K562 (cell line): Measurements from ENCODE around the gene EPHA1. TPM values are rescaled to one million over a fixed set of nuclear protein-coding genes. Genes with fewer than 3 reads are reported as not detected.
A peak's percentile ranks its signal among the peaks of the same experiment; 100 is the strongest.

Source experiments
- ATF4 ChIP-seq: fragments of 450-650 bp; formaldehyde crosslinking; IDR thresholded peaks from 2 replicates; pipeline ENCODE4 v1.4.0; 2022; ENCODE audit warnings: mild to moderate bottlenecking, moderate library complexity
- BRD4 ChIP-seq: fragments of 200-600 bp; sonication (generic); IDR thresholded peaks from 2 replicates; pipeline ENCODE4 v1.6.1; 2017; ENCODE audit warnings: inconsistent platforms
- C11orf30 ChIP-seq: fragments of 450-650 bp; IDR thresholded peaks from 2 replicates; pipeline ENCODE4 v1.6.1; 2016; ENCODE audit warnings: low read depth, mild to moderate bottlenecking
- CEBPB ChIP-seq: fragments of 450-650 bp; IDR thresholded peaks from 2 replicates; pipeline ENCODE4 v1.6.1; 2016; ENCODE audit warnings: missing genetic modification characterization, missing compliant biosample characterization
- CSDE1 ChIP-seq, 2 experiments: fragments of 450-650 bp; IDR thresholded peaks; 2 replicates each; pipeline ENCODE4 v1.6.1; 2016; ENCODE audit warnings: mild to moderate bottlenecking in 1 of 2
- ERF ChIP-seq: fragments of 450-650 bp; formaldehyde crosslinking; IDR thresholded peaks from 2 replicates; pipeline ENCODE4 v1.4.0; 2020; ENCODE audit warnings: mild to moderate bottlenecking, mixed read lengths
- HDAC8 ChIP-seq: fragments of 450-650 bp; IDR thresholded peaks from 2 replicates; pipeline ENCODE4 v1.6.1; 2016; ENCODE audit warnings: mild to moderate bottlenecking, missing genetic modification characterization, moderate library complexity, missing compliant biosample characterization
- KDM1A ChIP-seq, 2 experiments: fragments of 450-650 bp; IDR thresholded peaks; 2 replicates each; pipeline ENCODE4 v1.6.1; 2016; ENCODE audit warnings: mild to moderate bottlenecking in 2 of 2
- MEF2A ChIP-seq: IDR thresholded peaks from 2 replicates; pipeline ENCODE4 v1.6.1; 2011; ENCODE audit warnings: low read depth, mild to moderate bottlenecking, low read length, moderate library complexity; ENCODE audit not compliant: control insufficient read depth
- PHF8 ChIP-seq: fragments of 200-600 bp; sonication (generic); IDR thresholded peaks from 2 replicates; pipeline ENCODE4 v1.6.1; 2012; ENCODE audit warnings: mixed run types, mild to moderate bottlenecking, inconsistent platforms, low read length, moderate library complexity, borderline replicate concordance
- POLR2AphosphoS5 ChIP-seq: IDR thresholded peaks from 2 replicates; pipeline ENCODE4 v1.6.1; 2011; ENCODE audit warnings: mild to moderate bottlenecking, low read depth, low read length, moderate library complexity; ENCODE audit not compliant: control insufficient read depth, insufficient read depth
- TCF7L2 ChIP-seq: fragments of 150-350 bp; IDR thresholded peaks from 2 replicates; pipeline ENCODE4 v1.6.1; 2016; ENCODE audit warnings: low read depth, mild to moderate bottlenecking, low read length, moderate library complexity
- THRAP3 ChIP-seq: fragments of 450-650 bp; IDR thresholded peaks from 2 replicates; pipeline ENCODE4 v1.6.1; 2016; ENCODE audit warnings: mild to moderate bottlenecking, inconsistent platforms, borderline replicate concordance
- VEZF1 ChIP-seq: fragments of 200-800 bp; sonication (Bioruptor generic); IDR thresholded peaks from 2 replicates; pipeline ENCODE4 v1.6.1; 2017; ENCODE audit warnings: missing genetic modification characterization, missing compliant biosample characterization
- XRCC3 ChIP-seq: fragments of 450-650 bp; IDR thresholded peaks from 2 replicates; pipeline ENCODE4 v1.6.1; 2017; ENCODE audit warnings: mild to moderate bottlenecking, moderate library complexity
- ZBED1 ChIP-seq: IDR thresholded peaks from 2 replicates; pipeline ENCODE4 v1.6.1; 2014
- ZNF407 ChIP-seq: fragments of 450-650 bp; IDR thresholded peaks from 2 replicates; pipeline ENCODE4 v1.6.1; 2016; ENCODE audit warnings: low read depth
- polyA plus RNA-seq, 8 experiments: library from polyadenylated mRNA; depleted of rRNA in 4 of 8; stranded (reverse) in 5 of 8; unstranded in 3 of 8; fragments of >200 nt; fragmentation: Nextera tagmentation in 2 of 8; fragmentation: Illumina TruSeq in 1 of 8; extraction: Ambion mirVana in 2 of 8; extraction: Trizol in 1 of 8; gene quantifications; 2 replicates each; pipeline versions ENCODE4 v1.2.1 to v1.2.3, GENCODE V29; 2011 to 2014; ENCODE audit warnings: inconsistent platforms in 1 of 8, missing spikeins in 1 of 8
- total RNA-seq, 7 experiments: library from RNA; depleted of rRNA in 6 of 7; stranded (reverse); fragments of >200 nt in 6 of 7; fragmentation: Illumina TruSeq in 2 of 7; extraction: Trizol in 2 of 7; gene quantifications; 2 replicates each; pipeline versions ENCODE4 v1.2.1 to v1.2.3, GENCODE V29; 2011 to 2021; ENCODE audit warnings: low replicate concordance in 1 of 7

Gene EPHA1
- total and polyA plus RNA-seq, 9 of the 15 experiments (the other 6 are each of a cell fraction or from before 2014, with no cell fraction given) = 0.22 to 0.57 (median 0.32) TPM; not detected in 6

GRCh38 chr7:143369678-143370651 lies 38.7 kb downstream of the EPHA1 start (continued):
- TF ChIP-seq ZNF407 (no peak), CSDE1 (IDR thresholded peaks at IDR 0.05) (no peak), VEZF1 (peak; percentile 65; the same call in 1 of the 2 replicates), POLR2AphosphoS5 (no peak), HDAC8 (tag) (peak; percentile 99), ERF (CRISPR knock-in tag) (peak; percentile 98), XRCC3 (no peak), TCF7L2 (no peak), C11orf30 (no peak), CEBPB (tag) (no peak), ZBED1 (no peak), KDM1A (IDR thresholded peaks at IDR 0.05) (no peak), THRAP3 (no peak), BRD4 (no peak), ATF4 (CRISPR knock-in tag) (peak; percentile 86), PHF8 (no peak), MEF2A (no peak)
